Muscle of arm (tissue), 14 donors: Measurements from ENCODE around the gene POR. TPM values are rescaled to one million over a fixed set of nuclear protein-coding genes. Genes with fewer than 3 reads are reported as not detected.
"Not testable (repeated sequence)": the region's sequence is repeated elsewhere in the genome, so short reads cannot be mapped to it uniquely, and the experiment has no call there.

ENCODE experiments used
- DNase-seq: peaks from one replicate; pipeline ENCODE4 v3.0.0-alpha.2; 2013
- long read RNA-seq, 11 donors: transcript quantifications; one replicate each; lab custom pipeline, GENCODE V29; 2026
- polyA plus RNA-seq, 12 donors: library from polyadenylated mRNA; unstranded; fragments of 120-200 nt; gene quantifications; one replicate each; pipeline ENCODE4 v1.2.1, GENCODE V29; 2013; ENCODE audit not compliant: insufficient read length in 12 of 12

POR gene
- 10 to 100 TPM in 11 of 12 donors, not detected in 1; 23.4 to 58.4 (median 31.8) TPM for polyA plus RNA-seq
- long read RNA-seq, donor 1, partial matches to known transcripts, result 54 of 87 reads
- long read RNA-seq, donor 1, other reads (novel, unspliced or antisense), result 28 of 87 reads
- long read RNA-seq, donor 2, partial matches to known transcripts, result 5 of 32 reads
- long read RNA-seq, donor 2, other reads (novel, unspliced or antisense), result 23 of 32 reads
- long read RNA-seq, donor 3, partial matches to known transcripts, result 0 of 4 reads
- long read RNA-seq, donor 3, other reads (novel, unspliced or antisense), result 0 of 4 reads
- long read RNA-seq, donor 4, result 0 reads
- long read RNA-seq, donor 5, partial matches to known transcripts, result 5 of 9 reads
- long read RNA-seq, donor 5, other reads (novel, unspliced or antisense), result 0 of 9 reads
- long read RNA-seq, donor 6, partial matches to known transcripts, result 0 of 5 reads
- long read RNA-seq, donor 6, other reads (novel, unspliced or antisense), result 0 of 5 reads
- long read RNA-seq, donor 7, partial matches to known transcripts, result 0 of 3 reads
- long read RNA-seq, donor 7, other reads (novel, unspliced or antisense), result 0 of 3 reads
- long read RNA-seq, donor 8, transcript POR-218 (16 exons, 2,522 nt), result major isoform, 6 of 6 reads
- long read RNA-seq, donor 8, partial matches to known transcripts, result 0 of 6 reads
- long read RNA-seq, donor 8, other reads (novel, unspliced or antisense), result 0 of 6 reads
- long read RNA-seq, donor 9, result 0 reads
- long read RNA-seq, donor 10, partial matches to known transcripts, result 0 of 26 reads
- long read RNA-seq, donor 10, other reads (novel, unspliced or antisense), result 19 of 26 reads
- long read RNA-seq, donor 11, partial matches to known transcripts, result 0 of 4 reads
- long read RNA-seq, donor 11, other reads (novel, unspliced or antisense), result 0 of 4 reads

DNA sequence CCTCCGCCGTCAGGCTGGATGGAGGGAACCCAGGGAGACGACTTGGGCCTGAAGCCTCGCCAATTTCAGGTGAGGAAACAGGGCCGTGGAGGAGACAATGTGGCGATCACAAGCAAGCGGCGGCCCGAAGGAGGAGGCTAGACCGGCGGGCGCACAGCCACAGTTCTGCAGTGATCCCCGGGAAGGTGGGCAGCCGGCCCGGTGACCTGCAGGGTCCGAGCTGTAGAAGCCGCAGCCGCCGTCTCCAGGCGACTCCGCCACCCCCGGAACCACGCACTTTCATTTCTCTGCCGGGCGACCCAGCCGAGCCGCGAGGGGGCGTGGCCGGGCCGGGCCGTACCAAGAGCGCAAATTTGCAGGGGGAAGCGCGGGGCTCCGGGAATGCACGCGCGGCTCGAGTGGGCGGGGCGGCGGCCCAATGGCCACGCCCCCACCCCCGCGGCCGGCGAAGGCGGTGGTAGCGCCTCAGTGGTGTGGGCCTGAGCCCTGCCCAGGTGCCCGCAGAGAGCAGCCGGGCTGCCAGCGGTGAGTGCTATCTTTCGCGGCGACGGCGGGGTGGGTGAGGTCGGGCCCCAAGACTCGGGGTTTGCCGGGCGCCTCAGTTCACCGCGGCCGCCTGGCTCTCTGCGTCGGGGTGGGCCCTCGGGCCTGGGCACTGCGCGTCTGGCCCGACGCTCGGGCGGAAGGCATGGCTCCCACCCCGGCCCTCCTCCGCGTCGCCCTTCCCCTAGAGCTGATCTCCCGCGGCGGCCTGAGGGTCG is at the start of gene POR:
POR (plus strand) TSS at position 501 of the 761 bp plus-strand sequence. CDS start 38,847 bp downstream, outside the sequence.
- peak; percentile 94 for DNase-seq

DNA sequence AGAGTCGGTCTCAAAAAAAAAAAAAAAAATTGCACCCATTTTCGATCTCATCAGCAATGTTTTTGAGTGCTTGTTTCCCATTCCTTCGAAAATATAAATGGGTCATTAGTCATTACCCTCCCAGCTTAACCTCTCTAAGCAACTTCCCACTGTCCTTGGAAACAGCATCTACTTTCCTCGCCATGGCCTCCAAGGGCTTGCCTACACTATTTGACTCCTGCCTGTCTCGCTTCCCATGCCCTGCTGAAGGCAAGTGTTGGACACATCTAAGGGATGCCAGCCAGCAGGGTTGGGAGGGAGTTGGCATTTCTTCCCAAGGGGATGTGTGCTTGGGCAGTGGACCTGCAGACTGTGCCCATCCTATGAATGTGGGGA is 48.9 kb upstream of the POR start:
- DNase-seq, result no peak

GRCh38 chr7:75866489-75867389 is 48.2 kb upstream of the POR start:
- peak; percentile 66 for DNase-seq

- DNase-seq, result no peak
These were observed 47.6 kb upstream of the POR start for GRCh38 chr7:75867390-75867717.

DNA sequence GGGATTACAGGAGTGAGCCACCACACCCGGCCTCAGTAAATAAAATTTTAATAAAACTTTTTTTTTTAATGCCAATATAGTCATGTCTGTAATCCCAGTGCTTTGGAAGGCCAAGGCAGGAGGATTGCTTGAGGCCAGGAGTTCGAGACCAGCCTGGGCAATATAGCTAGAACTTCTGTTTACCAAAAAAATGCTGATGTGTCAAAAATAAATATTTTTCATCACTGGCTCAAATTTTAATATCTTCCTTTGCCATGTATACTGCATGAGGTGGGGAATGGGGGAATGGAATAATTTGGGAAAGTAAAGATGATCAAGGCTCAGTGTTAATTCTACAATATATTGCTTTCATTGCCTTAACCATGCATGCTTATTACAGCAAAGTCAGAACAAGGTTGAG is 46.8 kb upstream of the POR start:
- no peak for DNase-seq

GRCh38 chr7:75869776-75870379 is 45.1 kb upstream of the POR start:
- DNase-seq, result no peak

GRCh38 chr7:75870557-75871161 is 44.3 kb upstream of the POR start:
- no peak for DNase-seq

- no peak for DNase-seq
These were observed 42.7 kb upstream of the POR start for GRCh38 chr7:75872073-75872782.

GRCh38 chr7:75874180-75874579 is 40.8 kb upstream of the POR start:
- not testable (repeated sequence) for DNase-seq

- DNase-seq, result no peak
These were observed 39.6 kb upstream of the POR start for GRCh38 chr7:75875113-75876080.

GRCh38 chr7:75876126-75876881 is 38.7 kb upstream of the POR start:
- no peak for DNase-seq

GRCh38 chr7:75878312-75878768 is 36.6 kb upstream of the POR start:
- no peak for DNase-seq

- peak; percentile 95 for DNase-seq
These were observed 36.0 kb upstream of the POR start, which contains the start of gene RHBDD2 for GRCh38 chr7:75878769-75879611. TSS of gene RHBDD2 (plus strand) at chr7:75879034. CDS start at chr7:75879083, 49 bp downstream.

- no peak for DNase-seq
These were observed 35.2 kb upstream of the POR start for GRCh38 chr7:75879771-75880184.

DNA sequence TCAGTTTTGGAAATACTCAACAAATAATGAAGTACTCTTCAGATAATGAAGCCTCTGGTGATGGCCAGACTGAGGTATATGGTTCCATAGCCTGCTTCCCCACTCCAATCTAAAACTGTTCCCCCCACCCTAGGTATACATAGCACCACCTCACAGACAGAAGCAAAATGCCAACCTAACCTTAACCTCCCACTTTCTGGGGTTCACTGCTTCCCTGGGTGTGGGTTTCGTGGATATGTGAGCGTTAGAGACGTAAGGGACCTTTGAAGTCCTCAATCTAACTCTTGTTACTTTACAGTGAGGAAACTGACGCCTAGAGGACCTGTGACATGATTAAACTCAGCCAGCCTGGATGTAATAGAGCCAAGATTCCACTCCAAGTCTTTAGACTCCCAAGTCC is 34.7 kb upstream of the POR start:
- no peak for DNase-seq

DNA sequence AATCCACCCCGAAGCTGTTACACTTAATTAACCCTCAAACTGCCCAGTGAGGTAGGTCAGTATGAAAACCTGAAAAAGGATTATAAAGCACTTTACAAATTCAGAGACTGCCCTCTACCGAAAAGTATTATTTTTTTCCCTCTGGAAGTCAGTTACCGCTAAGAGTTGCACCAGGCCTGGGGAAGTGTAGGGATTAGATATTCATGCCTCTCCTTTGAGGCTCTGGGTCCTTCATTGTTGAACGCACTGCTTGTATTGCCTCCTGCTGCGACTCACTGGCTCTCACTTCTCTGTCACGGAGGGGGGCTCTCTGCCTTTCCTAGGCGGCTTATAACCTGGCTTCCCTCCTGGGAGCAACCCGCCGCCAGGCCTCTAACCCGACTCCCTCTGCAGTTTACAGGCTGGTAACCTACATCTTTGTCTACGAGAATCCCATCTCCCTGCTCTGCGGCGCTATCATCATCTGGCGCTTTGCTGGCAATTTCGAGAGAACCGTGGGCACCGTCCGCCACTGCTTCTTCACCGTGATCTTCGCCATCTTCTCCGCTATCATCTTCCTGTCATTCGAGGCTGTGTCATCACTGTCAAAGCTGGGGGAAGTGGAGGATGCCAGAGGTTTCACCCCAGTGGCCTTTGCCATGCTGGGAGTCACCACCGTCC is 33.4 kb upstream of the POR start:
- DNase-seq, result no peak
